K562 (cell line): ENCODE data around the gene POLR3E. TPM values are rescaled to one million over a fixed set of nuclear protein-coding genes. Genes with fewer than 3 reads are reported as not detected.

Source experiments
- ASH1L ChIP-seq: fragments of 450-650 bp; IDR thresholded peaks from 2 replicates; pipeline ENCODE4 v1.6.1; 2018; ENCODE audit warnings: borderline replicate concordance, mild to moderate bottlenecking, low read depth; ENCODE audit not compliant: partially characterized antibody
- CHD4 ChIP-seq: fragments of 200-600 bp; sonication (generic); IDR thresholded peaks from 3 replicates; pipeline ENCODE4 v1.6.1; 2012; ENCODE audit warnings: low read depth, mild to moderate bottlenecking, mixed read lengths, low read length, inconsistent platforms; ENCODE audit not compliant: insufficient read depth, insufficient replicate concordance, poor library complexity, severe bottlenecking
- ELF1 ChIP-seq: fragments of 200-800 bp; sonication (Bioruptor generic); IDR thresholded peaks from 2 replicates; pipeline ENCODE4 v1.6.1; 2016; ENCODE audit warnings: missing genetic modification characterization, missing compliant biosample characterization
- FIP1L1 ChIP-seq: fragments of 200-400 bp; formaldehyde crosslinking; IDR thresholded peaks from 2 replicates; pipeline ENCODE4 v1.6.1; 2018; ENCODE audit warnings: mild to moderate bottlenecking, low read depth, low read length; ENCODE audit not compliant: poor library complexity, severe bottlenecking
- FOXM1 ChIP-seq, 2 experiments: fragments of 450-650 bp in 1 of 2; sonication (generic) in 1 of 2; formaldehyde crosslinking in 1 of 2; IDR thresholded peaks; 2 replicates each; pipeline versions ENCODE4 v1.6.1 to v1.9.0; 2017 to 2022; ENCODE audit warnings: low read depth in 2 of 2, mild to moderate bottlenecking in 2 of 2, missing genetic modification reagents in 1 of 2, moderate library complexity in 1 of 2
- GABPB2 ChIP-seq: fragments of 250-450 bp; sonication (Bioruptor Pico); conservative IDR thresholded peaks from 2 replicates; pipeline ENCODE4 v1.5.1; 2021; ENCODE audit warnings: mild to moderate bottlenecking
- GTF2A2 ChIP-seq: IDR thresholded peaks from 2 replicates; pipeline ENCODE4 v1.6.1; 2016; ENCODE audit warnings: mild to moderate bottlenecking, missing genetic modification characterization, missing compliant biosample characterization
- LARP7 ChIP-seq: fragments of 450-650 bp; IDR thresholded peaks from 2 replicates; pipeline ENCODE4 v1.6.1; 2016
- LCOR ChIP-seq: sonication (generic); formaldehyde crosslinking; IDR thresholded peaks from 2 replicates; pipeline ENCODE4 v1.8.0; 2022; ENCODE audit warnings: mild to moderate bottlenecking, missing genetic modification reagents
- LEF1 ChIP-seq: fragments of 450-650 bp; IDR thresholded peaks from 2 replicates; pipeline ENCODE4 v1.6.1; 2016; ENCODE audit warnings: mild to moderate bottlenecking
- MEF2A ChIP-seq: IDR thresholded peaks from 2 replicates; pipeline ENCODE4 v1.6.1; 2011; ENCODE audit warnings: low read depth, mild to moderate bottlenecking, low read length, moderate library complexity; ENCODE audit not compliant: control insufficient read depth
- PYGO2 ChIP-seq: fragments of 450-650 bp; IDR thresholded peaks from 2 replicates; pipeline ENCODE4 v1.6.1; 2016; ENCODE audit warnings: mild to moderate bottlenecking, missing genetic modification characterization, moderate library complexity, missing compliant biosample characterization
- SMAD1 ChIP-seq: fragments of 150-350 bp; IDR thresholded peaks from 2 replicates; pipeline ENCODE4 v1.6.1; 2014; ENCODE audit warnings: low read length, low read depth; ENCODE audit not compliant: partially characterized antibody
- THAP7 ChIP-seq: fragments of 250-450 bp; sonication (Bioruptor Pico); IDR thresholded peaks from 2 replicates; pipeline ENCODE4 v1.5.0; 2021
- THRA ChIP-seq: fragments of 450-650 bp; IDR thresholded peaks from 2 replicates; pipeline ENCODE4 v1.6.1; 2017; ENCODE audit warnings: mild to moderate bottlenecking, moderate library complexity
- YBX1 ChIP-seq: fragments of 450-650 bp; IDR thresholded peaks from 2 replicates; pipeline ENCODE4 v1.7.1; 2016; ENCODE audit warnings: mild to moderate bottlenecking
- ZBTB17 ChIP-seq: fragments of 450-650 bp; formaldehyde crosslinking; IDR thresholded peaks from 2 replicates; pipeline ENCODE4 v1.4.0; 2020; ENCODE audit warnings: mild to moderate bottlenecking
- ZKSCAN3 ChIP-seq: fragments of 250-450 bp; sonication (Bioruptor Pico); IDR thresholded peaks from 2 replicates; pipeline ENCODE4 v1.4.0; 2020
- ZMIZ1 ChIP-seq, 2 experiments: fragments of 150-350 bp in 1 of 2; IDR thresholded peaks; 2 replicates each; pipeline ENCODE4 v1.6.1; 2012 to 2016; ENCODE audit warnings: low read depth in 2 of 2, low read length in 2 of 2, mild to moderate bottlenecking in 1 of 2, moderate library complexity in 1 of 2
- ZNF449 ChIP-seq: fragments of 250-450 bp; sonication (Bioruptor Pico); IDR thresholded peaks from 2 replicates; pipeline ENCODE4 v1.8.0; 2022; ENCODE audit warnings: moderate library complexity, mild to moderate bottlenecking, inconsistent platforms
- ZNF507 ChIP-seq: conservative IDR thresholded peaks from 2 replicates; pipeline ENCODE4 v1.6.1; 2017; ENCODE audit warnings: missing genetic modification characterization, missing compliant biosample characterization
- ZNF699 ChIP-seq: fragments of 250-450 bp; sonication (Bioruptor Pico); IDR thresholded peaks from 2 replicates; pipeline ENCODE4 v1.8.0; 2021; ENCODE audit warnings: mild to moderate bottlenecking, moderate library complexity; ENCODE audit not compliant: insufficient replicate concordance
- polyA plus RNA-seq, 8 experiments: library from polyadenylated mRNA; depleted of rRNA in 4 of 8; stranded (reverse) in 5 of 8; unstranded in 3 of 8; fragments of >200 nt; fragmentation: Nextera tagmentation in 2 of 8; fragmentation: Illumina TruSeq in 1 of 8; extraction: Ambion mirVana in 2 of 8; extraction: Trizol in 1 of 8; gene quantifications; 2 replicates each; pipeline versions ENCODE4 v1.2.1 to v1.2.3, GENCODE V29; 2011 to 2014; ENCODE audit warnings: inconsistent platforms in 1 of 8, missing spikeins in 1 of 8
- total RNA-seq, 7 experiments: library from RNA; depleted of rRNA in 6 of 7; stranded (reverse); fragments of >200 nt in 6 of 7; fragmentation: Illumina TruSeq in 2 of 7; extraction: Trizol in 2 of 7; gene quantifications; 2 replicates each; pipeline versions ENCODE4 v1.2.1 to v1.2.3, GENCODE V29; 2011 to 2021; ENCODE audit warnings: low replicate concordance in 1 of 7

POLR3E gene
- total and polyA plus RNA-seq, 9 of the 15 experiments (the other 6 are each of a cell fraction or from before 2014, with no cell fraction given) = 17.7 to 151 (median 82.6) TPM

GRCh38 chr16:22282254-22282892 lies 14.8 kb upstream of the POLR3E start (continued):
- TF ChIP-seq THRA (peak; percentile 95), ZMIZ1 (IDR thresholded peaks at IDR 0.05; ENCODE audit: low read depth in 2 of 2, low read length in 2 of 2) (peak in 1 of 2 experiments; percentile 92; a peak in 2 of 4 replicates), SMAD1 (no peak), ELF1 (no peak), ZNF449 (CRISPR knock-in tag) (no peak), ZBTB17 (no peak), ZNF507 (no peak), FIP1L1 (no peak), LARP7 (no peak), GABPB2 (CRISPR knock-in tag) (no peak), ASH1L (no peak), MEF2A (no peak), GTF2A2 (tag) (no peak), PYGO2 (0 out of 2 replicates have a peak, but pooled peaks have one; percentile 49), CHD4 (no peak), THAP7 (CRISPR knock-in tag) (no peak), YBX1 (no peak), LCOR (CRISPR knock-in tag) (peak; percentile 70), LEF1 (peak; percentile 96), ZNF699 (CRISPR knock-in tag) (no peak), ZKSCAN3 (no peak), FOXM1 (IDR thresholded peaks at IDR 0.05; ENCODE audit: low read depth) (peak; percentile 93), FOXM1 (CRISPR knock-in tag; IDR thresholded peaks at IDR 0.05; ENCODE audit: low read depth) (no peak)
